WI38 (cell line): ENCODE data around the gene SLC7A8.

Source experiments
- H3K4me3 ChIP-seq: 2 replicates; pipeline ENCODE4 v1.5.1; 2011; ENCODE audit warnings: low read depth, mild to moderate bottlenecking, control low read depth, low read length
- CTCF ChIP-seq: IDR thresholded peaks from 2 replicates; pipeline ENCODE4 v1.5.1; 2012; ENCODE audit warnings: low read depth, mild to moderate bottlenecking, control low read depth, low read length

SLC7A8 gene

GRCh38 chr14:23090254-23090636 lies 93.2 kb downstream of the SLC7A8 start:
- H3K4me3 ChIP-seq: no peak overlapping the region
- TF ChIP-seq CTCF: no peak

DNA sequence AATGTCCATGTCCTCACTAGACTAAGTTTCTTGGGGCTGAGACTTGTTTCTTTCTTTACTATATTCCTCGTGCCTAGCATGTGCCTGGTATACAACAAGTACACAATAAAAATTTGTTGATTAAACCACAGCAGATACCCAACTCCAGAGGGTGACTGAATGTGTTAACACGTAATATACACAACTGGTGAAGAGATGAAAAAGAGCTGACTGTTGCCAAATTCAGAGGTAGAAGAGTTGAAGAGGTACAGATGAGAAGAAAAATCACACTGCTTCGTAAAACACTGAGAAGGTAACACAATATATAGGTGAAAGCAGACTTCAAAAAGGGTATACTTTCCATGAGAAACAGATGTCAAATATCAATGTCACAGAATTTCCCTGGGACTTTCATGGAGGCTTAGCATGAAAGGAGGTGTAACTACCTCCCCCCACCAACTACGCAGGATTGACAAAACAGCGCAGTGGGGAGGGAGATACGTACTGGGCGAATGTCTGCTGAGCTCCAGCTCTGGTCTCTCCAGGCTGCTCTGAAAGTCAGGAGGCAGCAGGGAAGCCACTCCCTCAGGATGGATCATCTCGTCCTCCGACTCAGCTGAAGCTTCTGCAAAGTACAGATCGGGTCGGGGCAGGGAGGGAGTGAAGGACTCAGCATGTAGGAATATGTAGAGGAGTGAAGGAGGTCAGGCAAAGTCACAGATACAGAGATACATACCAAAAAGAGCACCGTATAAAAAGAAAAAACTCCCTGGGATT lies 93.8 kb downstream of the SLC7A8 start:
- no peak overlapping the region for H3K4me3 ChIP-seq
- TF ChIP-seq CTCF: no peak

GRCh38 chr14:23086565-23086964 lies 96.9 kb downstream of the SLC7A8 start:
- no peak overlapping the region for H3K4me3 ChIP-seq
- no peak for TF ChIP-seq CTCF

GRCh38 chr14:23085458-23085857 lies 98.0 kb downstream of the SLC7A8 start:
- H3K4me3 ChIP-seq: no peak overlapping the region
- no peak for TF ChIP-seq CTCF

- TF ChIP-seq CTCF: no peak
- no peak overlapping the region for H3K4me3 ChIP-seq
Measured at GRCh38 chr14:23080474-23080873, 103.0 kb downstream of the SLC7A8 start.

- TF ChIP-seq CTCF: no peak
- H3K4me3 ChIP-seq: no peak overlapping the region
Measured at GRCh38 chr14:23079716-23080115, 103.7 kb downstream of the SLC7A8 start.

- TF ChIP-seq CTCF: no peak
- no peak overlapping the region for H3K4me3 ChIP-seq
Measured at GRCh38 chr14:23078692-23079116, 104.8 kb downstream of the SLC7A8 start.
